NCI-H128 (cell line): ENCODE measurements around the gene UBE2E2.

Experiments
- DNase-seq: peaks from one replicate; lab custom pipeline; 2025; ENCODE audit not compliant: unreplicated experiment; lab: John Stamatoyannopoulos, UW

Gene UBE2E2

GRCh38 chr3:23468203-23468602 lies 265.1 kb downstream of the UBE2E2 start:
- no peak for DNase-seq

GRCh38 chr3:23474580-23475357 lies 271.6 kb downstream of the UBE2E2 start:
- no peak for DNase-seq

GRCh38 chr3:23475446-23475845 lies 272.3 kb downstream of the UBE2E2 start:
- no peak for DNase-seq

- DNase-seq: no peak
Observed at GRCh38 chr3:23479026-23479425, 275.9 kb downstream of the UBE2E2 start.

- DNase-seq: no peak
Observed at GRCh38 chr3:23479615-23480328, 276.6 kb downstream of the UBE2E2 start.

- DNase-seq: no peak
Observed at GRCh38 chr3:23480329-23480714, 277.2 kb downstream of the UBE2E2 start.

GRCh38 chr3:23481011-23481615 lies 278.0 kb downstream of the UBE2E2 start:
- DNase-seq: no peak

GRCh38 chr3:23481616-23482278 lies 278.6 kb downstream of the UBE2E2 start:
- no peak for DNase-seq

GRCh38 chr3:23484386-23484785 lies 281.3 kb downstream of the UBE2E2 start:
- no peak for DNase-seq

- DNase-seq: no peak
Observed at GRCh38 chr3:23485922-23486321, 282.8 kb downstream of the UBE2E2 start.

- DNase-seq: no peak
Observed at GRCh38 chr3:23487015-23487414, 283.9 kb downstream of the UBE2E2 start.

GRCh38 chr3:23488618-23489017 lies 285.5 kb downstream of the UBE2E2 start:
- DNase-seq: no peak

GRCh38 chr3:23489300-23490158 lies 286.4 kb downstream of the UBE2E2 start:
- no peak for DNase-seq

- DNase-seq: no peak
Observed at GRCh38 chr3:23490459-23490858, 287.3 kb downstream of the UBE2E2 start.

- DNase-seq: no peak
Observed at GRCh38 chr3:23492057-23492456, 288.9 kb downstream of the UBE2E2 start.

GRCh38 chr3:23493889-23494288 lies 290.8 kb downstream of the UBE2E2 start:
- DNase-seq: no peak

- no peak for DNase-seq
Observed at GRCh38 chr3:23494967-23495366, 291.8 kb downstream of the UBE2E2 start.

- DNase-seq: no peak
Observed at GRCh38 chr3:23495507-23495906, 292.4 kb downstream of the UBE2E2 start.

- no peak for DNase-seq
Observed at GRCh38 chr3:23496165-23496564, 293.0 kb downstream of the UBE2E2 start.

- no peak for DNase-seq
Observed at GRCh38 chr3:23497156-23497555, 294.0 kb downstream of the UBE2E2 start.
